CD4-positive, alpha-beta T cell treated with Interleukin-15 for 1 hour (primary cell): ENCODE results near the gene NEFH.

ENCODE experiments used
- DNase-seq: peaks from one replicate; pipeline ENCODE4 v3.0.0-alpha.2; 2020

The NEFH gene

GRCh38 chr22:29463629-29464028, 16.4 kb upstream of the NEFH start:
- DNase-seq, result no peak

DNA sequence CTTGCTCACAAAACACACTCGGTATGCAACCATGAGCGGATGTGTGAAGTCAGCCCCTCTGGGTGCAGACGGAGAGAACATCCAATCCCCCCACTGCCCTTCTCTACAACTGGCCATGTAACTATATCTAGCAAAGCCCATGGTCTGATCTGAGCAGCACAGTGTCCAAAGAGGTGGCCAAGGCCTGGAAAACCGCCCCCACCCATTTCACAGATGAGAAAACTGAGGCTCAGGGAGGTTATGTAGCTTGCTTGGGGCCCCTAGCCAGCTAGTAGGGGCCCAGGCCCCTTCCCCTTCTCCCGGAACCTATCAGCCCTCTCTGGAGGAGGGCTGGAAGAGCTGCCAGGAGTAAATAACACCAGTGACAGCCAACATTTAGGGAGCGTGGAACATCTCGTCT, 15.4 kb upstream of the NEFH start:
- no peak for DNase-seq

- DNase-seq, result no peak
These were observed 10.3 kb upstream of the NEFH start for GRCh38 chr22:29469755-29470154.

GRCh38 chr22:29470159-29470855, 9.7 kb upstream of the NEFH start:
- DNase-seq, result peak; percentile 54

DNA sequence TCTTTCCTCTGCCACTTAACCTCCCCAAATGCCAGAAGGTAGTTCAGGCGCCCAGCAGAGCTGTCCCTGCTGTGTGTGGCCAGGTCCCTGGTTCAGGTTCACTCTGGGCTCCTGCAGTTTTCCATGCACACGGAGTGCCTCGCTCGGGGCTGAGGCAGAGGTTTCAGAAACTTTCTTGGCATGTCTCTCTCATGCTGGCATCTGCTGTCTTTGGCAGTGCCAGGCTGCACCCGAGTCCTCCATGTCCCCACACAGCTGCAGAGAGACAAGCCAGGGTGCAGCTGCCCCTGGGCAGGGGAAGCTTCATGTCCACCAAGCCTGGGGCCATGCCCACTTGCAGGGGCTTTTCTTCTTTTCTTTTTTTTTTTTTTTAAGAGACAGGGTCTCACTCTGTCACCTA, 7.0 kb upstream of the NEFH start:
- DNase-seq, result no peak

DNA sequence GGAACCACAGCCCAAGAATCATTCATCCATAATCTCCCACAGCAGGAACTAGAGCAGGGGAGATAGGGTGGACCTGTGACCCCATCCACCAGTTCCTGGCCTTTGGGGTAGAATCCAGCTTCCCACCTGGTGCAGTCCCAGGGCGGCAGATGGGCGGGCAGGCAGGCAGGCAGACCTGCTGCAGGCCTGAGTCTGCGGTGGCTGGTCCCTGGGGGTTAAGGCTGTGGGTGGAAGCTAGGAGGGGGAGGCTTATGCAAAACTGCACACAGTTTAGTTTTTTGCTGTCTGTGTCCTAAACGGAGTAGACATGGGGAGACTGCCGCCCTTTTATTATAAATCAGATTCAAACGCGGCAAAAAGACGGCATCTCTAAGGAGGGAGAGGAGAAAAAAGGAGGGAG, 4.5 kb upstream of the NEFH start:
- peak; percentile 38 for DNase-seq

GRCh38 chr22:29476116-29476515, 3.9 kb upstream of the NEFH start:
- no peak for DNase-seq

DNA sequence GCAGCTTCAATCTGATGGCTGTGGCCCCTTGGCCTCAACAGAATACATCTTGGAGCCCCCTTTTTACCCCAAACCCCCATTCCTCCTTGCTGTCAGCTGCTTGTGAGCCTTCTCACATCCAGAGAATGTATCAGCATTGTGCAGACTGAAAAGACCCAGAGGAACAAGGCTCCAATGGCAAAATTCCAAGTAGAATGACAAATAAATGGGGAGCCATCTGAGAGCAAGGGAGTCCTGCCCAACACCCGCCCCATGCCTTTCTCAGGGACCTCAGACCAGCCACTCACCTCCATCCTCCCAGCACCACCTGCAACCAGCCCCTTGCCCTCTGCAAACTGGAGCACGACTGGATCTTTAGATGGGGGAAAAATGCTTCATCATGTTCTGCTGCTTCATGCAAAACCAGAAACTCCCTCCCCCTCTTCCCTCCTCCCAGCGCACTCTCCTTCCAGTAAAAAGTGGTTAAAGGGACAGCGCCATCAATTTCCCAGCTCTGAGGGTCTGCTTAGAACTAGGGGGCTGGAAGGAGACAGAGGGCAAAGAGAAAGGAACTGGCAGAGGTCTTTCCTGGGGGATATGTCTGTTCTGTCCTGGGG, 2.2 kb upstream of the NEFH start:
- DNase-seq, result no peak

- no peak for DNase-seq
These were observed 1.4 kb upstream of the NEFH start for GRCh38 chr22:29478326-29479276.

DNA sequence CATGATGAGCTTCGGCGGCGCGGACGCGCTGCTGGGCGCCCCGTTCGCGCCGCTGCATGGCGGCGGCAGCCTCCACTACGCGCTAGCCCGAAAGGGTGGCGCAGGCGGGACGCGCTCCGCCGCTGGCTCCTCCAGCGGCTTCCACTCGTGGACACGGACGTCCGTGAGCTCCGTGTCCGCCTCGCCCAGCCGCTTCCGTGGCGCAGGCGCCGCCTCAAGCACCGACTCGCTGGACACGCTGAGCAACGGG, 169 bp downstream of the NEFH start:
- DNase-seq, result no peak

GRCh38 chr22:29480512-29481264, 670 bp downstream of the NEFH start:
- DNase-seq, result peak; percentile 69

- no peak for DNase-seq
These were observed 1.4 kb downstream of the NEFH start for GRCh38 chr22:29481265-29482000.

- DNase-seq, result no peak
These were observed 2.2 kb downstream of the NEFH start for GRCh38 chr22:29482253-29482652.

DNA sequence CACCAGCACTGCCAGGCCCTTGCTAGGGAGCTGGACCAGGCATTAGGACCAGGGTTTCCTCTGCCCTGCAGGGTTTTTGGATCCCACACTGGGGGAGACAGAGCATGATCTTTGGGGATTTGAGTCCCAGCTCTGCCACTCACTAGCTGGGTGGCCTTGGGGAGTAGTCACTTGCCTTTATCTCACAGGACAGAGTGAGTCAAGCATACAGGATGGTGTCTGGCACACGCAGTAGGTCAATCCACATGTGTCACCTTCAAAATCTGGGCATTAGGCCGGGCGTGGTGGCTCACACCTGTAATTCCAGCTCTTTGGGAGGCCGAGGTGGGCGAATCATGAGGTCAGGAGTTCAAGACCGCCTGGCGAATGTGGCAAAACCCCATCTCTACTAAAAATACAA, 2.7 kb downstream of the NEFH start:
- no peak for DNase-seq

DNA sequence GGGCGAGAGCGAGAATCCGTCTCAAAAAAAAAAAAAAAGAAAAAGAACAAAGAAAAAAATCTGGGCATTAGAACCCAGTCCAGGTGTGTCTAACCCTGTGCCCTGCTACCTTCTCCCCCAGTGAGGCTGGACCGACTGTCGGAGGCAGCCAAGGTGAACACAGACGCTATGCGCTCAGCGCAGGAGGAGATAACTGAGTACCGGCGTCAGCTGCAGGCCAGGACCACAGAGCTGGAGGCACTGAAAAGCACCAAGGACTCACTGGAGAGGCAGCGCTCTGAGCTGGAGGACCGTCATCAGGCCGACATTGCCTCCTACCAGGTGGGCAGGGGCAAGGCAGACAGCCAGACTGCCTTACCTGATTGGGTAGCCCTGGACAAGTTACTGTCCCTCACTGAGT, 3.2 kb downstream of the NEFH start:
- DNase-seq, result no peak

DNA sequence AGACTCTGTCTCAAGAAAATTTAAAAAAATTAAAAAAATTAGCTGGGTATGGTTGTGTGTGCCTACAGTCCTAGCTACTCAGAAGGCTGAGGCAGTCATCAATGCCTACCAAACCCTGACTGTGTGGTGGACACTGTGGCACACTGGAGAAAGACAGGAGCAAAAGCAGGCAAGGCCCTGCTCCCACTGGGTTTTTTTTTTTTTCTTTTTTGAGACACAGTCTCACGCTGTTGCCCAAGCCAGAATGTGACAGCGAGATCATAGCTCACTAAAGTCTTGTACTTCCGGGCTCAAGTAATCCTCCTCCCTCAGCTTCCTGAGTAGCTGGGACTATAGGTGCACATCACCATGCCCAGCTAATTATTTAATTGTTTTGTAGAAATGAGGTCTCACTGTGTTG, 4.6 kb downstream of the NEFH start:
- DNase-seq, result no peak

DNA sequence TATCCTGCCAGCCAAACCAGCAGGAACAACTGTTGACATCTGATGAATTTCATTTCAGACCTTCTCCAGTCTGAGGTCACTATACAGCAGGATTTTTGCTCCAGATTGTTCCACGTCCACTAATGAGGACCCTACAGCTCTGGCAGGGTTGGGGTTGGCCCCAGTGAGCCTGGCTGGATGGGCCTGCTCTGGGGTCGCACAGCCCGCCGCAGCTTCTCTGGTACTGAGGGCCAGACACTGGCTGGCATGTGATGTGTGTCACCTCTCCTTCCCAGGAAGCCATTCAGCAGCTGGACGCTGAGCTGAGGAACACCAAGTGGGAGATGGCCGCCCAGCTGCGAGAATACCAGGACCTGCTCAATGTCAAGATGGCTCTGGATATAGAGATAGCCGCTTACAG, 5.4 kb downstream of the NEFH start:
- no peak for DNase-seq

DNA sequence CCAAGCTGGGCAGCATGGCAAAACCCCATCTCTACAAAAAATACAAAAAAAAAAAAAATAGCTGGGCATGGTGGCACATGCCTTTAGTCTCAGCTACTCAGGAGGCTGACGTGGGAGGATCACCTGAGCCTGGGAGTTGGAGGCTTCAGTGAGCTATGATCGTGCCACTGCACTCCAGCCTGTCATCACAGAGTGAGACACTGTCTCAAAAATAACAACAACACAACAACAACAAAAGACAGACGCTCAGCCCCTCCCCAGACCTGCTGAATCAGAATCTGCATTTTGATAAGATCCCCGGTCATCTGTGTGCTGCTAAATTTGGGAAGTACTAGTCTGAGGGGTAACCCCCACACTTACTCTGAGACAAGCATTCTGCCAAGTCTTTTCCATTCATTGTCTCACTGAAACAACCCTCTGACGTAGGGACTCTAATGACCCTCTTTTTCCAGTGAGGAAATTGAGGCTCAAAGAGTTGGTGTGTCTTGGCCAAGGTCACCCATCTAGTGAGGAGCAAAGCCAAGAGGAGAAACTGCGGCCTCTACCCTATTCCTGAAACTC, 7.5 kb downstream of the NEFH start:
- no peak for DNase-seq

- DNase-seq, result peak; percentile 31
These were observed 9.2 kb downstream of the NEFH start for GRCh38 chr22:29489127-29489780.

DNA sequence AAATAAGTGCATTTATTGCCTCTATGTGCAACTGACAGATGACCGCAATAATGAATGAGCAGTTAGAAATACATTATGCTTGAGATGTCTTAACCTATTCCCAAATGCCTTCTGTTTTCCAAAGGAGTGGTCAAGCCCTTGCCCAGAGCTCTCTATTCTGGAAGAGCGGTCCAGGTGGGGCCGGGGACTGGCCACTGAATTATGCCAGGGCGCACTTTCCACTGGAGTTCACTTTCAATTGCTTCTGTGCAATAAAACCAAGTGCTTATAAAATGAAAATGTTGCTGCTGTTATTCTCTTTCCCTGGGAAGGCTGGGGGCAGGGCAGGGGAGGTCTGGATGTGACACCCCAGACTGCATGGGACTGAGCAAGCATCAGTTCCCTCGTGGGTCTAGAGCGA, 11.0 kb downstream of the NEFH start:
- DNase-seq, result no peak

- no peak for DNase-seq
These were observed 13.6 kb downstream of the NEFH start for GRCh38 chr22:29493636-29494035.

GRCh38 chr22:29499852-29500251, 19.8 kb downstream of the NEFH start:
- DNase-seq, result no peak
